ENCODE measurements around the gene MAS1L. TPM values are rescaled to one million over a fixed set of nuclear protein-coding genes. Genes with fewer than 3 reads are reported as not detected.

Gene MAS1L
- total RNA-seq, 1 experiment from 2014 or later = not detected

DNA sequence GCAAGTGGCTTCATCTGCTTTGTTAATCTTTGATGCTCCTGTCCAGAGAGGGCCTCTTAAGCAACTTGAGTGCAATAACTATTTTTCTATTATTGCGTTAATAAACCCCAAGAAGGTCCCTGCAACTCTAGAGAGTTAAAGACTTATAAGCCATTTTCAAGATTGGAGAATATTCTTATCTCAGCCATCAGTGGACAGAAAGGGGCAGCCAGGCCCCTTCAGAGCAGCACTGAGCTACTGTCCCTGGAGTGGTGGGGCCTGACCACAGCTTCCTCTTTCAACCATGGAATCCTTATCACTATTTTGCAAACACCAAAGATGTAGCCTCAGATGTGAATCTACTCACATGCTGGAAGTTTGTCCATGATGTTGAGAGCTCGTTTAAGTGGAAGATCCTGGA is 2.8 kb upstream of the MAS1L start:
- no peaks in the 10 kb centered on the region for H3K27me3 ChIP-seq (ENCODE audit: insufficient read depth, low read length)
- no peaks in the 10 kb centered on the region for H4K20me1 ChIP-seq (ENCODE audit: control insufficient read depth, insufficient read depth, insufficient read length)
- no peaks in the 10 kb centered on the region; a peak in 1 of 5 replicates for H3K9me3 Mint-ChIP-seq
- no peak overlapping the region for H3T11ph ChIP-seq (ENCODE audit: low read length)
- no peak overlapping the region for H2AK5ac ChIP-seq (ENCODE audit: insufficient read length, low read length)
- no peak overlapping the region for H4K8ac ChIP-seq (replicated peaks; ENCODE audit: insufficient read length, low read depth, low read length)
- TF ChIP-seq, protein P1, sequence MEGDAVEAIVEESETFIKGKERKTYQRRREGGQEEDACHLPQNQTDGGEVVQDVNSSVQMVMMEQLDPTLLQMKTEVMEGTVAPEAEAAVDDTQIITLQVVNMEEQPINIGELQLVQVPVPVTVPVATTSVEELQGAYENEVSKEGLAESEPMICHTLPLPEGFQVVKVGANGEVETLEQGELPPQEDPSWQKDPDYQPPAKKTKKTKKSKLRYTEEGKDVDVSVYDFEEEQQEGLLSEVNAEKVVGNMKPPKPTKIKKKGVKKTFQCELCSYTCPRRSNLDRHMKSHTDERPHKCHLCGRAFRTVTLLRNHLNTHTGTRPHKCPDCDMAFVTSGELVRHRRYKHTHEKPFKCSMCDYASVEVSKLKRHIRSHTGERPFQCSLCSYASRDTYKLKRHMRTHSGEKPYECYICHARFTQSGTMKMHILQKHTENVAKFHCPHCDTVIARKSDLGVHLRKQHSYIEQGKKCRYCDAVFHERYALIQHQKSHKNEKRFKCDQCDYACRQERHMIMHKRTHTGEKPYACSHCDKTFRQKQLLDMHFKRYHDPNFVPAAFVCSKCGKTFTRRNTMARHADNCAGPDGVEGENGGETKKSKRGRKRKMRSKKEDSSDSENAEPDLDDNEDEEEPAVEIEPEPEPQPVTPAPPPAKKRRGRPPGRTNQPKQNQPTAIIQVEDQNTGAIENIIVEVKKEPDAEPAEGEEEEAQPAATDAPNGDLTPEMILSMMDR (conservative IDR thresholded peaks at IDR 0.05) = no peak
- no peak overlapping the region for H2BK15ac ChIP-seq (ENCODE audit: low read depth, low read length)
- H2AFZ ChIP-seq (ENCODE audit: low read length) = no peak overlapping the region
- no peak overlapping the region for H3K4me3 Mint-ChIP-seq
- no peaks in the 10 kb centered on the region for H3K36me3 Mint-ChIP-seq (ENCODE audit: insufficient read depth in 1 of 3, low read depth in 3 of 3)
- no peaks in the 10 kb centered on the region for H3K79me1 ChIP-seq (ENCODE audit: insufficient read depth, low read depth, low read length, poor library complexity, severe bottlenecking)
- H3K18ac ChIP-seq (ENCODE audit: insufficient read length, low read depth, low read length) = no peak overlapping the region
- no peak overlapping the region for H3K27ac Mint-ChIP-seq
- H3K23ac ChIP-seq (ENCODE audit: insufficient read length, low read depth, low read length) = no peak overlapping the region
- H3K27me3 Mint-ChIP-seq (ENCODE audit: low read depth) = peaks cover 3% of the 10 kb centered on the region; the same call in 1 of the 2 replicates
- no peak overlapping the region for H3K9ac ChIP-seq (ENCODE audit: extremely low read depth, insufficient read length, low read length)
- H4K5ac ChIP-seq (ENCODE audit: insufficient read length, low read depth, low read length) = no peak overlapping the region
- no peak for DNase-seq
- H3K4me2 ChIP-seq (ENCODE audit: insufficient read depth, insufficient read length, low read length) = no peak overlapping the region
- H4K91ac ChIP-seq (ENCODE audit: insufficient read length, low read depth, low read length) = no peak overlapping the region
- no CpG with 5 or more reads among the region's 2 CpGs for WGBS (ENCODE audit: extremely low coverage, insufficient read length, low lambda C conversion rate)
- H2BK12ac ChIP-seq (ENCODE audit: insufficient read length, low read depth, low read length) = no peak overlapping the region
- H3K79me2 ChIP-seq (ENCODE audit: insufficient read depth, low read length) = no peaks in the 10 kb centered on the region
- no peak overlapping the region for H2BK20ac ChIP-seq (ENCODE audit: low read depth, low read length, poor library complexity, severe bottlenecking)
- H2BK120ac ChIP-seq (ENCODE audit: low read depth, low read length, poor library complexity, severe bottlenecking) = no peak overlapping the region
- H3K27ac ChIP-seq (ENCODE audit: insufficient read length, low read depth, low read length) = no peak overlapping the region
- H3K9me3 ChIP-seq (ENCODE audit: control insufficient read depth, low read depth, low read length) = no peaks in the 10 kb centered on the region
- H3K56ac ChIP-seq (ENCODE audit: insufficient read length, low read depth, low read length) = no peak overlapping the region
- H3K23me2 ChIP-seq (ENCODE audit: insufficient read length, low read depth, low read length, poor library complexity, severe bottlenecking) = no peaks in the 10 kb centered on the region
- H3K4me1 Mint-ChIP-seq = peaks cover 0 to 8% of the 10 kb centered on the region in 2 experiments; a peak in 3 of 4 replicates
- H3K14ac ChIP-seq (ENCODE audit: insufficient read depth, low read length) = no peak overlapping the region
- H3K4me1 ChIP-seq (ENCODE audit: insufficient read depth, low read length) = no peaks in the 10 kb centered on the region
- no peak overlapping the region for H2BK5ac ChIP-seq (ENCODE audit: insufficient read length, low read length)
- no peak overlapping the region for H3K4ac ChIP-seq (ENCODE audit: low read depth, low read length)
